ENCODE measurements around the gene PLCB1. TPM values are rescaled to one million over a fixed set of nuclear protein-coding genes. Genes with fewer than 3 reads are reported as not detected.

Gene PLCB1
- total RNA-seq, 1 experiment from 2014 or later, result 5.8 TPM

- DNase-seq, result no peak
- Histone ChIP-seq H3K36me3 (replicated peaks; ENCODE audit: control insufficient read depth, insufficient read depth, low read length) (no peaks in the 10 kb centered on the region), H3K4me3 (ENCODE audit: insufficient read depth, low read depth, low read length) (no peak overlapping the region)
These were observed 71.3 kb downstream of the PLCB1 start for GRCh38 chr20:8203366-8203765.

GRCh38 chr20:8205996-8206395, 73.9 kb downstream of the PLCB1 start:
- Histone ChIP-seq H3K27me3 (ENCODE audit: control insufficient read depth, insufficient read depth, low read length) (no peaks in the 10 kb centered on the region), H3K36me3 (replicated peaks; ENCODE audit: control insufficient read depth, insufficient read depth, low read length) (no peaks in the 10 kb centered on the region), H3K4me3 (ENCODE audit: insufficient read depth, low read depth, low read length) (no peak overlapping the region)
- no peak for DNase-seq

More at GRCh38 chr20:8203366-8203765, 71.3 kb downstream of the PLCB1 start:
- H3K27me3 ChIP-seq (ENCODE audit: control insufficient read depth, insufficient read depth, low read length), result no peaks in the 10 kb centered on the region

GRCh38 chr20:8208226-8208625, 76.2 kb downstream of the PLCB1 start:
- no peaks in the 10 kb centered on the region for H3K27me3 ChIP-seq (ENCODE audit: control insufficient read depth, insufficient read depth, low read length)
- H3K4me3 ChIP-seq (ENCODE audit: insufficient read depth, low read depth, low read length), result no peak overlapping the region
- DNase-seq, result no peak
- H3K36me3 ChIP-seq (replicated peaks; ENCODE audit: control insufficient read depth, insufficient read depth, low read length), result no peaks in the 10 kb centered on the region

GRCh38 chr20:8209061-8209460, 77.0 kb downstream of the PLCB1 start:
- H3K36me3 ChIP-seq (replicated peaks; ENCODE audit: control insufficient read depth, insufficient read depth, low read length), result no peaks in the 10 kb centered on the region

GRCh38 chr20:8210749-8211148, 78.7 kb downstream of the PLCB1 start:
- H3K4me3 ChIP-seq (ENCODE audit: insufficient read depth, low read depth, low read length), result no peak overlapping the region
- DNase-seq, result no peak
- H3K27me3 ChIP-seq (ENCODE audit: control insufficient read depth, insufficient read depth, low read length), result no peaks in the 10 kb centered on the region
- H3K36me3 ChIP-seq (replicated peaks; ENCODE audit: control insufficient read depth, insufficient read depth, low read length), result no peaks in the 10 kb centered on the region

More at GRCh38 chr20:8209061-8209460, 77.0 kb downstream of the PLCB1 start:
- no peak for DNase-seq
- H3K27me3 ChIP-seq (ENCODE audit: control insufficient read depth, insufficient read depth, low read length), result no peaks in the 10 kb centered on the region
- H3K4me3 ChIP-seq (ENCODE audit: insufficient read depth, low read depth, low read length), result no peak overlapping the region

- H3K27me3 ChIP-seq (ENCODE audit: control insufficient read depth, insufficient read depth, low read length), result no peaks in the 10 kb centered on the region
- H3K4me3 ChIP-seq (ENCODE audit: insufficient read depth, low read depth, low read length), result no peak overlapping the region
- no peak for DNase-seq
- no peaks in the 10 kb centered on the region for H3K36me3 ChIP-seq (replicated peaks; ENCODE audit: control insufficient read depth, insufficient read depth, low read length)
These were observed 80.2 kb downstream of the PLCB1 start for GRCh38 chr20:8212286-8212685.

- DNase-seq, result no peak
- no peak overlapping the region for H3K4me3 ChIP-seq (ENCODE audit: insufficient read depth, low read depth, low read length)
- no peaks in the 10 kb centered on the region for H3K27me3 ChIP-seq (ENCODE audit: control insufficient read depth, insufficient read depth, low read length)
- no peaks in the 10 kb centered on the region for H3K36me3 ChIP-seq (replicated peaks; ENCODE audit: control insufficient read depth, insufficient read depth, low read length)
These were observed 81.2 kb downstream of the PLCB1 start for GRCh38 chr20:8213270-8213669.

GRCh38 chr20:8213831-8214587, 81.9 kb downstream of the PLCB1 start:
- H3K36me3 ChIP-seq (replicated peaks; ENCODE audit: control insufficient read depth, insufficient read depth, low read length), result no peaks in the 10 kb centered on the region
- H3K27me3 ChIP-seq (ENCODE audit: control insufficient read depth, insufficient read depth, low read length), result no peaks in the 10 kb centered on the region
- no peak overlapping the region for H3K4me3 ChIP-seq (ENCODE audit: insufficient read depth, low read depth, low read length)
- no peak for DNase-seq

- no peak overlapping the region for H3K4me3 ChIP-seq (ENCODE audit: insufficient read depth, low read depth, low read length)
- DNase-seq, result no peak
- no peaks in the 10 kb centered on the region for H3K36me3 ChIP-seq (replicated peaks; ENCODE audit: control insufficient read depth, insufficient read depth, low read length)
- no peaks in the 10 kb centered on the region for H3K27me3 ChIP-seq (ENCODE audit: control insufficient read depth, insufficient read depth, low read length)
These were observed 83.3 kb downstream of the PLCB1 start for GRCh38 chr20:8215361-8215781.

GRCh38 chr20:8216375-8217200, 84.5 kb downstream of the PLCB1 start:
- no peak for DNase-seq
- Histone ChIP-seq H3K36me3 (replicated peaks; ENCODE audit: control insufficient read depth, insufficient read depth, low read length) (no peaks in the 10 kb centered on the region), H3K27me3 (ENCODE audit: control insufficient read depth, insufficient read depth, low read length) (no peaks in the 10 kb centered on the region), H3K4me3 (ENCODE audit: insufficient read depth, low read depth, low read length) (no peak overlapping the region)

GRCh38 chr20:8218861-8219260, 86.8 kb downstream of the PLCB1 start:
- no peak for DNase-seq
- no peak overlapping the region for H3K4me3 ChIP-seq (ENCODE audit: insufficient read depth, low read depth, low read length)
- H3K27me3 ChIP-seq (ENCODE audit: control insufficient read depth, insufficient read depth, low read length), result no peaks in the 10 kb centered on the region
- no peaks in the 10 kb centered on the region for H3K36me3 ChIP-seq (replicated peaks; ENCODE audit: control insufficient read depth, insufficient read depth, low read length)

GRCh38 chr20:8219403-8219802, 87.3 kb downstream of the PLCB1 start:
- Histone ChIP-seq H3K27me3 (ENCODE audit: control insufficient read depth, insufficient read depth, low read length) (no peaks in the 10 kb centered on the region), H3K36me3 (replicated peaks; ENCODE audit: control insufficient read depth, insufficient read depth, low read length) (no peaks in the 10 kb centered on the region), H3K4me3 (ENCODE audit: insufficient read depth, low read depth, low read length) (no peak overlapping the region)
- no peak for DNase-seq

GRCh38 chr20:8220716-8221115, 88.7 kb downstream of the PLCB1 start:
- H3K4me3 ChIP-seq (ENCODE audit: insufficient read depth, low read depth, low read length), result no peak overlapping the region

GRCh38 chr20:8221887-8222419, 89.9 kb downstream of the PLCB1 start:
- Histone ChIP-seq H3K36me3 (replicated peaks; ENCODE audit: control insufficient read depth, insufficient read depth, low read length) (no peaks in the 10 kb centered on the region), H3K27me3 (ENCODE audit: control insufficient read depth, insufficient read depth, low read length) (no peaks in the 10 kb centered on the region), H3K4me3 (ENCODE audit: insufficient read depth, low read depth, low read length) (no peak overlapping the region)
- no peak for DNase-seq

More at GRCh38 chr20:8220716-8221115, 88.7 kb downstream of the PLCB1 start:
- Histone ChIP-seq H3K27me3 (ENCODE audit: control insufficient read depth, insufficient read depth, low read length) (no peaks in the 10 kb centered on the region), H3K36me3 (replicated peaks; ENCODE audit: control insufficient read depth, insufficient read depth, low read length) (no peaks in the 10 kb centered on the region)
- DNase-seq, result no peak

All from H7 (cell line).